Esophagus (tissue), 2 donors: Measurements from ENCODE around the gene PLAAT3. TPM values are rescaled to one million over a fixed set of nuclear protein-coding genes. Genes with fewer than 3 reads are reported as not detected.

Experiments used
- H3K27ac ChIP-seq, 2 donors: one replicate each; pipeline ENCODE4 v1.5.1; 2013; ENCODE audit warnings: low read depth in 2 of 2, mild to moderate bottlenecking in 2 of 2, inconsistent platforms in 1 of 2, low read length in 1 of 2, moderate library complexity in 1 of 2
- H3K27me3 ChIP-seq, 2 donors: one replicate each; pipeline ENCODE4 v1.6.1; 2013; ENCODE audit warnings: low read length in 2 of 2, control low read depth in 1 of 2, mild to moderate bottlenecking in 1 of 2; ENCODE audit not compliant: insufficient read depth in 2 of 2, control insufficient read depth in 1 of 2
- H3K36me3 ChIP-seq, 2 donors: one replicate each; pipeline ENCODE4 v1.6.1; 2013; ENCODE audit warnings: low read length in 1 of 2; ENCODE audit not compliant: control insufficient read depth in 2 of 2, insufficient read depth in 2 of 2
- H3K4me1 ChIP-seq, 2 donors: one replicate each; pipeline ENCODE4 v1.6.1; 2013; ENCODE audit warnings: low read length in 1 of 2; ENCODE audit not compliant: control insufficient read depth in 2 of 2, insufficient read depth in 2 of 2
- H3K4me3 ChIP-seq, 2 donors: one replicate each; pipeline ENCODE4 v1.5.1; 2013; ENCODE audit warnings: low read length in 2 of 2, mild to moderate bottlenecking in 2 of 2, low read depth in 1 of 2, moderate library complexity in 1 of 2
- H3K9me3 ChIP-seq, 2 donors: one replicate each; pipeline ENCODE4 v1.6.1; 2013; ENCODE audit warnings: mild to moderate bottlenecking in 2 of 2, low read depth in 1 of 2, low read length in 1 of 2, moderate library complexity in 1 of 2; ENCODE audit not compliant: control insufficient read depth in 2 of 2, insufficient read depth in 1 of 2
- WGBS, 2 donors: extraction: QIAGEN DNeasy Blood & Tissue Kit; methylation state at CpG; one replicate each; pipeline ENCODE4 v1.1.7; 2013; 5-methylcytosine and 5-hydroxymethylcytosine counted together
- polyA plus RNA-seq, 2 donors: library from polyadenylated mRNA; stranded (reverse); fragments of 200-250 nt; gene quantifications; one replicate each; pipeline ENCODE4 v1.2.3, GENCODE V29; 2013
- donor health status: healthy with polysubstance abuse.
- donor health status: Bipolar disorder and iron deficiency.

PLAAT3 gene
- polyA plus RNA-seq, 2 donors: 3.1 to 8.9 TPM

GRCh38 chr11:63572026-63572688, 42.1 kb downstream of the PLAAT3 start:
- H3K4me3 ChIP-seq: no peak overlapping the region
- WGBS, 2 donors: 46 to 64% methylated on average over 3 of the region's 3 CpGs

GRCh38 chr11:63569570-63569969, 44.7 kb downstream of the PLAAT3 start:
- Histone ChIP-seq H3K4me1 (peaks cover 0 to 16% of the 10 kb centered on the region in 2 donors), H3K27ac (no peak overlapping the region), H3K9me3 (no peaks in the 10 kb centered on the region), H3K4me3 (no peak overlapping the region), H3K27me3 (no peaks in the 10 kb centered on the region), H3K36me3 (no peaks in the 10 kb centered on the region)
- 90 to 93% methylated on average over 3 of the region's 3 CpGs for WGBS, 2 donors

More at GRCh38 chr11:63572026-63572688, 42.1 kb downstream of the PLAAT3 start:
- no peaks in the 10 kb centered on the region for H3K9me3 ChIP-seq
- no peak overlapping the region for H3K27ac ChIP-seq
- no peaks in the 10 kb centered on the region for H3K36me3 ChIP-seq
- no peaks in the 10 kb centered on the region for H3K27me3 ChIP-seq
- H3K4me1 ChIP-seq: peaks cover 3 to 11% of the 10 kb centered on the region in 2 donors

- WGBS, 2 donors: 23 to 24% methylated on average over 5 of the region's 5 CpGs
- Histone ChIP-seq H3K9me3 (no peaks in the 10 kb centered on the region), H3K4me1 (peaks cover 0 to 12% of the 10 kb centered on the region in 2 donors)
These were observed 47.0 kb downstream of the PLAAT3 start for GRCh38 chr11:63567044-63567840.

GRCh38 chr11:63564784-63565350, 49.4 kb downstream of the PLAAT3 start:
- no peak overlapping the region for H3K4me3 ChIP-seq
- 47 to 51% methylated on average over 4 of the region's 4 CpGs for WGBS, 2 donors
- H3K36me3 ChIP-seq: no peaks in the 10 kb centered on the region
- no peaks in the 10 kb centered on the region for H3K9me3 ChIP-seq
- H3K27ac ChIP-seq: peak overlapping the region; percentile 84 to 90
- peaks cover 0 to 20% of the 10 kb centered on the region in 2 donors for H3K4me1 ChIP-seq
- no peaks in the 10 kb centered on the region for H3K27me3 ChIP-seq

More at GRCh38 chr11:63567044-63567840, 47.0 kb downstream of the PLAAT3 start:
- Histone ChIP-seq H3K27ac (peak overlapping the region; percentile 72 to 87), H3K4me3 (no peak overlapping the region), H3K27me3 (no peaks in the 10 kb centered on the region), H3K36me3 (no peaks in the 10 kb centered on the region)

GRCh38 chr11:63564056-63564774, 50.0 kb downstream of the PLAAT3 start:
- Histone ChIP-seq H3K9me3 (no peaks in the 10 kb centered on the region), H3K27ac (peak overlapping the region; percentile 84 to 90), H3K4me3 (no peak overlapping the region), H3K27me3 (no peaks in the 10 kb centered on the region), H3K36me3 (no peaks in the 10 kb centered on the region), H3K4me1 (peaks cover 0 to 20% of the 10 kb centered on the region in 2 donors)
- WGBS, 2 donors: 73 to 78% methylated on average over 7 of the region's 7 CpGs

- Histone ChIP-seq H3K4me3 (no peak within 1 kb of the TSS), H3K36me3 (no peaks in the 10 kb centered on the region), H3K27ac (peak within 1 kb of the TSS in 1 of 2 donors; percentile 8), H3K27me3 (no peaks in the 10 kb centered on the region), H3K4me1 (peaks cover 2 to 21% of the 10 kb centered on the region in 2 donors), H3K9me3 (no peaks in the 10 kb centered on the region)
- WGBS, 2 donors: 79 to 95% methylated on average over 13 of the region's 13 CpGs
These were observed 50.8 kb downstream of the PLAAT3 start, which contains the start of gene PLAAT2 for GRCh38 chr11:63563201-63564055. Gene PLAAT2, minus strand, starts transcription at chr11:63563379. Its CDS starts 55 bp downstream, at chr11:63563324.

- no peaks in the 10 kb centered on the region for H3K36me3 ChIP-seq
- 45 to 58% methylated on average over 7 of the region's 7 CpGs for WGBS, 2 donors
- H3K4me1 ChIP-seq: peaks cover 2 to 16% of the 10 kb centered on the region in 2 donors
- no peak overlapping the region for H3K4me3 ChIP-seq
- H3K27ac ChIP-seq: peak overlapping the region; percentile 19 to 22
- no peaks in the 10 kb centered on the region for H3K27me3 ChIP-seq
- no peaks in the 10 kb centered on the region for H3K9me3 ChIP-seq
These were observed 53.6 kb downstream of the PLAAT3 start for GRCh38 chr11:63560506-63561180.

GRCh38 chr11:63558459-63559157, 55.6 kb downstream of the PLAAT3 start:
- H3K27ac ChIP-seq: no peak overlapping the region

More at GRCh38 chr11:63558459-63559157, 55.6 kb downstream of the PLAAT3 start:
- peaks cover 2 to 11% of the 10 kb centered on the region in 2 donors for H3K4me1 ChIP-seq
- H3K36me3 ChIP-seq: no peaks in the 10 kb centered on the region
- no peaks in the 10 kb centered on the region for H3K9me3 ChIP-seq
- H3K4me3 ChIP-seq: no peak overlapping the region
- H3K27me3 ChIP-seq: no peaks in the 10 kb centered on the region
- 90 to 93% methylated on average over 7 of the region's 7 CpGs for WGBS, 2 donors
